Stomach (tissue), 9 donors: ENCODE results near the gene CRTAC1. TPM values are rescaled to one million over a fixed set of nuclear protein-coding genes. Genes with fewer than 3 reads are reported as not detected.

Experiments used
- DNase-seq, 2 donors: peaks; one replicate each; pipeline versions ENCODE4 v3.0.0 to v3.0.0-alpha.2; 2013 to 2019
- H3K27ac ChIP-seq, 5 donors: fragments of 200-600 bp in 4 of 5; sonication (generic) in 4 of 5; one replicate each; pipeline ENCODE4 v1.5.1; 2013 to 2019; ENCODE audit warnings: mild to moderate bottlenecking in 1 of 5, moderate library complexity in 1 of 5
- H3K27me3 ChIP-seq, 3 donors: fragments of 200-600 bp; sonication (generic); one replicate each; pipeline ENCODE4 v1.5.1; 2017 to 2019; ENCODE audit warnings: mixed run types in 1 of 3
- H3K36me3 ChIP-seq, 4 donors: fragments of 200-600 bp; sonication (generic); 1 replicate in 3 of 4; 2 replicates in 1 of 4; pipeline ENCODE4 v1.5.1; 2016 to 2019
- H3K4me1 ChIP-seq, 4 donors: fragments of 200-600 bp; sonication (generic); one replicate each; pipeline ENCODE4 v1.5.1; 2016 to 2019
- H3K4me3 ChIP-seq, 4 donors: fragments of 200-600 bp; sonication (generic) in 3 of 4; one replicate each; pipeline ENCODE4 v1.5.1; 2016 to 2019; ENCODE audit warnings: mild to moderate bottlenecking in 1 of 4
- H3K9me3 ChIP-seq, 4 donors: fragments of 200-600 bp; sonication (generic); one replicate each; pipeline ENCODE4 v1.5.1; 2016 to 2019
- EP300 ChIP-seq: sonication (generic); formaldehyde crosslinking; IDR thresholded peaks from one replicate; pipeline ENCODE4 v1.6.1; 2017; ENCODE audit warnings: antibody characterized with exemption
- POLR2A ChIP-seq, 4 donors: fragments of 450-650 bp; IDR thresholded peaks; one replicate each; pipeline ENCODE4 v1.6.1; 2016; ENCODE audit warnings: antibody characterized with exemption in 4 of 4, control low read depth in 2 of 4, mild to moderate bottlenecking in 1 of 4, moderate library complexity in 1 of 4
- POLR2AphosphoS5 ChIP-seq, 3 donors: sonication (generic); formaldehyde crosslinking; IDR thresholded peaks; one replicate each; pipeline ENCODE4 v1.6.1; 2016; ENCODE audit warnings: antibody characterized with exemption in 3 of 3
- WGBS, 5 donors: extraction: QIAGEN DNeasy Blood & Tissue Kit in 3 of 5; methylation state at CpG; one replicate each; pipeline versions ENCODE4 v1.1.5 to v1.1.7; 2013 to 2018; 5-methylcytosine and 5-hydroxymethylcytosine counted together
- intact Hi-C: fragments of 100-400 bp; cut with DNase I; formaldehyde crosslinking; loops from one replicate; pipeline ENCODE4 v1.15.1; 2023; ENCODE audit warnings: low total_unique reads
- polyA plus RNA-seq, 3 donors: library from polyadenylated mRNA; stranded (reverse); fragments of 200-250 nt; gene quantifications; one replicate each; pipeline ENCODE4 v1.2.3, GENCODE V29; 2013
- total RNA-seq, 5 donors: library from RNA; depleted of rRNA; stranded (reverse); fragments of >200 nt; gene quantifications; one replicate each; pipeline versions ENCODE4 v1.1.0 to v1.2.3, GENCODE V29; 2014 to 2016
- TF ChIP-seq, protein P1 (sequence below), 7 experiments: fragments of 450-650 bp in 4 of 7; fragments of 200-600 bp in 3 of 7; sonication (generic) in 3 of 7; IDR thresholded peaks; one replicate each; pipeline ENCODE4 v1.5.1; 2016 to 2019; ENCODE audit warnings: antibody characterized with exemption in 7 of 7, control low read depth in 2 of 7, mild to moderate bottlenecking in 1 of 7
- donor health status: healthy with polysubstance abuse.
- donor health status: Bipolar disorder and iron deficiency.
- donor health status: healthy.

The CRTAC1 gene
- total and polyA plus RNA-seq, 8 donors = 0.06 to 21.4 (median 0.77) TPM; not detected in 2

DNA sequence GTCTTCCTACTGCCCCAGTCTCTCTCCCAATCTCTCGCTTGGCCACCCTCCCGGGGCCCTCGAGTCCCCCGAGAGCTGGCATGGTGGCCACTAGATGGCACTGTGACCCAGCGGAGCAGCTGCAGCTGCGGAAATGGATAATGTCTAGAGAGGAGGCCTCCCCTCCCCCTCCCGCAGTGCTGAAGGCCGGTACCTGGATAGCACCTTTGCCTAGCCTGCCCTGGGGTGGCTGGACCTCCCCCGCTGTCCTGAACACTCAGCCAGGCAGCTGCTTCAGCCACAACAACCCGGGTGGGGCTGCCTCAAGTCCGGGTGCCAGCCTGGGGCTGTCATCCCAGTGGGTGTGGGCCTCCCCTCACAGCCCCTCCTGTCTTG is 115.6 kb downstream of the CRTAC1 start:
- Histone ChIP-seq H3K9me3 (no peaks in the 10 kb centered on the region), H3K36me3 (no peaks in the 10 kb centered on the region), H3K27me3 (peaks cover 0 to 59% (median 0%) of the 10 kb centered on the region in 3 donors), H3K27ac (no peak overlapping the region), H3K4me3 (peak overlapping the region in 1 of 4 donors; percentile 1), H3K4me1 (peaks cover 4 to 22% (median 13%) of the 10 kb centered on the region in 4 donors)
- peak; percentile 86 to 89 for DNase-seq
- TF ChIP-seq EP300 (no peak), POLR2AphosphoS5 (IDR thresholded peaks at IDR 0.05) (peak in 1 of 3 donors; percentile 19), POLR2A (IDR thresholded peaks at IDR 0.05) (no peak)
- TF ChIP-seq, protein P1, sequence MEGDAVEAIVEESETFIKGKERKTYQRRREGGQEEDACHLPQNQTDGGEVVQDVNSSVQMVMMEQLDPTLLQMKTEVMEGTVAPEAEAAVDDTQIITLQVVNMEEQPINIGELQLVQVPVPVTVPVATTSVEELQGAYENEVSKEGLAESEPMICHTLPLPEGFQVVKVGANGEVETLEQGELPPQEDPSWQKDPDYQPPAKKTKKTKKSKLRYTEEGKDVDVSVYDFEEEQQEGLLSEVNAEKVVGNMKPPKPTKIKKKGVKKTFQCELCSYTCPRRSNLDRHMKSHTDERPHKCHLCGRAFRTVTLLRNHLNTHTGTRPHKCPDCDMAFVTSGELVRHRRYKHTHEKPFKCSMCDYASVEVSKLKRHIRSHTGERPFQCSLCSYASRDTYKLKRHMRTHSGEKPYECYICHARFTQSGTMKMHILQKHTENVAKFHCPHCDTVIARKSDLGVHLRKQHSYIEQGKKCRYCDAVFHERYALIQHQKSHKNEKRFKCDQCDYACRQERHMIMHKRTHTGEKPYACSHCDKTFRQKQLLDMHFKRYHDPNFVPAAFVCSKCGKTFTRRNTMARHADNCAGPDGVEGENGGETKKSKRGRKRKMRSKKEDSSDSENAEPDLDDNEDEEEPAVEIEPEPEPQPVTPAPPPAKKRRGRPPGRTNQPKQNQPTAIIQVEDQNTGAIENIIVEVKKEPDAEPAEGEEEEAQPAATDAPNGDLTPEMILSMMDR (IDR thresholded peaks at IDR 0.05) = peak in 5 of 7 experiments; percentile 72 to 87 (median 85)
- intact Hi-C loops = loop anchor here (5.0 kb wide), 1 partner anchor 127 kb away; no protein-coding TSS in a partner anchor
- WGBS, 5 donors = 0 to 9% (median 5%) methylated on average over 1 to 11 of the region's 11 CpGs

- Histone ChIP-seq H3K4me1 (peaks cover 4 to 22% (median 13%) of the 10 kb centered on the region in 4 donors), H3K4me3 (peak overlapping the region in 1 of 4 donors; percentile 1), H3K36me3 (no peaks in the 10 kb centered on the region), H3K9me3 (no peaks in the 10 kb centered on the region), H3K27me3 (peaks cover 0 to 57% (median 0%) of the 10 kb centered on the region in 3 donors), H3K27ac (no peak overlapping the region)
- TF ChIP-seq EP300 (no peak), POLR2A (IDR thresholded peaks at IDR 0.05) (no peak), POLR2AphosphoS5 (IDR thresholded peaks at IDR 0.05) (no peak)
- TF ChIP-seq, protein P1 (IDR thresholded peaks at IDR 0.05) = no peak
- intact Hi-C loops = loop anchor here (5.0 kb wide), 1 partner anchor 128 kb away; no protein-coding TSS in a partner anchor
- DNase-seq = no peak
- WGBS, 5 donors = 43 to 50% (median 46%) methylated on average over 8 to 10 of the region's 10 CpGs
Measured at GRCh38 chr10:97914171-97914836, 116.1 kb downstream of the CRTAC1 start.

- no peak overlapping the region for H3K27ac ChIP-seq
Measured at GRCh38 chr10:97913614-97914013, 116.8 kb downstream of the CRTAC1 start.

GRCh38 chr10:97913193-97913592 is 117.2 kb downstream of the CRTAC1 start:
- Histone ChIP-seq H3K36me3 (no peaks in the 10 kb centered on the region), H3K27ac (no peak overlapping the region), H3K27me3 (peaks cover 0 to 61% (median 0%) of the 10 kb centered on the region in 3 donors), H3K9me3 (no peaks in the 10 kb centered on the region), H3K4me1 (peaks cover 4 to 22% (median 13%) of the 10 kb centered on the region in 4 donors), H3K4me3 (no peak overlapping the region)
- intact Hi-C loops = loop anchor here (5.0 kb wide), 1 partner anchor 129 kb away; no protein-coding TSS in a partner anchor
- DNase-seq = no peak
- TF ChIP-seq POLR2A (IDR thresholded peaks at IDR 0.05) (no peak), EP300 (no peak)
- TF ChIP-seq, protein P1 (IDR thresholded peaks at IDR 0.05) = no peak
- 59 to 100% (median 87%) methylated on average over 2 of the region's 2 CpGs for WGBS, 5 donors

More at GRCh38 chr10:97913614-97914013, 116.8 kb downstream of the CRTAC1 start:
- intact Hi-C loops = loop anchor here (5.0 kb wide), 1 partner anchor 129 kb away; no protein-coding TSS in a partner anchor
- no peaks in the 10 kb centered on the region for H3K9me3 ChIP-seq
- TF ChIP-seq POLR2A (IDR thresholded peaks at IDR 0.05) (no peak), POLR2AphosphoS5 (IDR thresholded peaks at IDR 0.05) (no peak), EP300 (no peak)
- TF ChIP-seq, protein P1 (IDR thresholded peaks at IDR 0.05) = no peak
- peaks cover 4 to 22% (median 13%) of the 10 kb centered on the region in 4 donors for H3K4me1 ChIP-seq
- DNase-seq = no peak
- H3K4me3 ChIP-seq = no peak overlapping the region
- H3K36me3 ChIP-seq = no peaks in the 10 kb centered on the region
- H3K27me3 ChIP-seq = peaks cover 0 to 57% (median 0%) of the 10 kb centered on the region in 3 donors
- WGBS, 5 donors = 69 to 84% (median 80%) methylated on average over 6 of the region's 6 CpGs
